ENCODE results near the gene ATP2B2.

GRCh38 chr3:10378246-10378645 lies 127.1 kb downstream of the ATP2B2 start:
- TF ChIP-seq REST (IDR thresholded peaks at IDR 0.05; ENCODE audit: low read depth, low read length) (no peak), RAD21 (IDR thresholded peaks at IDR 0.05; ENCODE audit: insufficient read depth, low read depth, low read length) (no peak), POLR2AphosphoS5 (IDR thresholded peaks at IDR 0.05; ENCODE audit: low read length) (no peak), CTCF (IDR thresholded peaks at IDR 0.05 in 2 of 3, conservative IDR thresholded peaks at IDR 0.05 in 1 of 3; ENCODE audit: control insufficient read depth in 2 of 3, extremely low read depth in 1 of 3, insufficient read depth in 1 of 3, low read depth in 3 of 3, low read length in 3 of 3) (no peak), ZNF592 (IDR thresholded peaks at IDR 0.05) (no peak), SMC3 (IDR thresholded peaks at IDR 0.05; ENCODE audit: borderline replicate concordance, low read length) (no peak), NFXL1 (IDR thresholded peaks at IDR 0.05; ENCODE audit: borderline replicate concordance) (no peak), NFIC (IDR thresholded peaks at IDR 0.05; ENCODE audit: low read depth, low read length) (no peak), EZH2 (IDR thresholded peaks at IDR 0.05; ENCODE audit: borderline replicate concordance, control insufficient read depth, low read depth, low read length) (no peak), MAX (IDR thresholded peaks at IDR 0.05; ENCODE audit: low read depth, low read length) (no peak), JUNB (IDR thresholded peaks at IDR 0.05) (no peak), IKZF1 (conservative IDR thresholded peaks at IDR 0.05) (no peak), BRCA1 (IDR thresholded peaks at IDR 0.05; ENCODE audit: low read depth, low read length) (no peak), ZBTB11 (CRISPR knock-in tag; IDR thresholded peaks at IDR 0.05) (no peak)
